GM04503 (cell line): Measurements from ENCODE around the gene ANKRD60.

ENCODE experiments used
- DNase-seq: peaks from one replicate; pipeline ENCODE4 v3.0.0-alpha.2; 2012; ENCODE audit warnings: low read depth

ANKRD60 gene

DNA sequence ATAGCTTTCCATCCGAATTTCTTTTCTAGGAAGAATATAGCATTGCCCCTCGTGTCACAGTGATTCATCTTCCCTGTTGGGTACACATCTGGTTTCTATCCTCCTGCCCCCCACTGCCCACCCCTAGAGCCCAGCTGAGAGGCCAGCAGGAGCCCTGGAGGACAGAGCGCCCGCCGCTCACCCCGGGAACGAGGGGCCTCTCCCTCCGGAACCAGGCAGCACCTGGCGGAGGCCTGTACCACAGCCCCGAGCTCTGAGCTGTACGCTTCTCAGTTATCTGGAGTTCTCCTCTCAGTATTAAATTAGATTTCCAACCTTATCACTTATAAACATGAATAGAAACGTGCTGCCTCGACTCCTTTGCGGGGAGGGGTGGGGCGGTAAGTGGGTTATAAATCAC lies 6.0 kb downstream of the ANKRD60 start:
- DNase-seq = no peak

- peak; percentile 42 for DNase-seq
Measured at GRCh38 chr20:58219342-58219700, 9.1 kb downstream of the ANKRD60 start.

DNA sequence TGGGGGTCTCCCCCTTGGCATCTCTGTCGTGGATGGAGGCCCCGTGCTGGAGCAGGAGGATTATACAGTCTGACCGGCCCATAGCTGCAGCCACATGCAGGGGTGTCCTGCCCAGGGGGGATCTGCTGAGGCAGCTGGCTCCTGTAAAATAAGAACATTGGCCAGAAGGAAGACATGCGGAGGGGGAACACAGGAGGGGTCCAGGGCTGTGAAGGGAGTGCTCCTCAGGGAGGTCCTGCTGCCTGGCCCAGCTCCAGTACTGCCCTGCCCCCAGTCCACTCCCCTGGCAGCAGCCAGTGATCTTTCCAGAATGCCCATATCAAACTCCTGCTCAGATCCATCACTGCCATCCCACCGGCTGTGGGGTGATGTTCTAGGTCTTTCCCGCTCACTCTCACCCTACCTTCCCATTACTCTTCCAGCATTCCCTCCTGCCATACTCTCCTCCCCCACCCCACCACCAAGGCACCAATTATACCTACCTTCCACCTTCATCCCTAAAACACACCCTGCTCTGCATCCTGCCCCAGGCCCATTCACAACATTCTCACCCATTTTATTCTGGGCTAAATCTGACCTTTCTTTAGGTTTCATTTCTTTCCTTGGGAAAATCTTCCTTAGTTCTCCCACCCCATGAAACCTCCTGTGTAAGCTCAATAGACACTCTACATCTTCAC lies 9.7 kb downstream of the ANKRD60 start:
- no peak for DNase-seq

DNA sequence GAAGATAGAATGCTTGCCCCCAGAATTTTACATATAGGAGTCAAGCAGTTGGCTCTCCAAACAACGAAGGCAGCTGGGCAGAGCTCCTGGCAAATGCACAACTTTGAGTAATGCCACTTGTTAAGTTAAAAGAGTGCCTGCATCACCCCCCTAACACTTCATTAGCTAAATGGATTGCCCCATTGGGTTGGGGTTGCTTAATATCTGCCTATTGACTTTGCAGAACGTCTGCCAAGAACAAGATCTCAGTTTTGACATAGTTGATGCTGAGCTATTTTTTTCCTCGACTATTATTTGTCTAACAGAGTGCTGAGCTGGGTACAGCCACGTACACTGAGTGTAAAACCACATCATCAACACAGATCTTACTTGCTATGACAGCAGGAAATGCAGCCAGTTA lies 12.1 kb downstream of the ANKRD60 start:
- DNase-seq = no peak

DNA sequence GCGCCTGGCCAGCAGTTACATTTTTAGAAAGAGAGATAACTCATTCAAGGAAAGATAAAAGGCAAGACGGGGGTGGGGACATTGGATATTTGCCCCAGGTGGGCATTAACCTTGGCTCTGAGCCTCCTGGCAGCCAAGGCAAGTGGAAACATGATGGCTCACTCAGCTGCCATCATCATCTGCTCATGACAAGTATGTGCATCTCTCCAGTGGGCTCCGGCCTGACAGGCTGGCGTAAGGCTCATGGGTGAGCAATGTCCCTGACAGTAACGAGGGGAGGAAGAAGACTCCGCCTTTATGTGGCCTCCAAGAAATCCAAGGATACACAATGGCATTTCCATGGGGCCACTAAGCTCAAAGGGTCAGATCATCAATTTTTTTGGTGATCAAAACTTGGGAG lies 13.3 kb downstream of the ANKRD60 start:
- DNase-seq = no peak

GRCh38 chr20:58214310-58214709 lies 14.1 kb downstream of the ANKRD60 start:
- DNase-seq = no peak

DNA sequence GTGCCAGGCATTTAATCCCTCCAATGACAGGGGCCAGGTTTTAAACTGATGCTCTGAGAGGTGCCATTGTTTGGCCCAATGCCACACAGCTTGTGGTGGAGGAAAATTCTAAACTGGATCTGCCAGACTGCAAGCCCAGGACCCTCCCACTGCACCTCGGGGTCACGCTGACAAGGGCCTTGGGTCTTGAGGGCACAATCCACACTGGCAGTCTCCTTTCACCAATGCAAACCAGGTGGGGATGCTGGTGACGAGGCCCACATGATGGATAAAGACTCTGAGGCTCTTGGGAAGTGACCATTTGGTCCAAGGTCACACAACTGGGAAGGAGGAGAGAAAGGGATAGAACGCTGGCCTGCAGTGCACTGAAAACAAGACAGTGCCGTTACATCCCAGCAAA lies 14.7 kb downstream of the ANKRD60 start:
- DNase-seq = no peak

DNA sequence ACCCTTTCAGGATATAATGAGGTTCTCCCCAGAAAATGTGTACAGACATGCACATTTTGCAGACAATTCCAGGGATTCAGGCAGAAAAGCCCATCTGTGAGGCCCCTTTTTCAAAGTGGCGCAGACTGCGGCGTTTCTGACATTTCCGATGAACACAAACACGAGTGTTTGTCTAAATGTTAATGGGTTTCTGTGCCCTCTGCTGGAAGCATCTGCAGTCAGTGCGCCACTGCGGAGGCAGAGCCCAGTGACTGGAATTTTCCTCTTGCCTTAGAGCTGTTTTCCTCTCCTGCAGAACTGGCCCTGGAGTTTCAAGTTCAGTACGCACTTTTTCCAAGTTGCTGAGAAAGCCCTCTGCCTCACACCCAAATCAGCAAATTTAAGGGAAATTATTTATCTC lies 15.3 kb downstream of the ANKRD60 start:
- DNase-seq = no peak

DNA sequence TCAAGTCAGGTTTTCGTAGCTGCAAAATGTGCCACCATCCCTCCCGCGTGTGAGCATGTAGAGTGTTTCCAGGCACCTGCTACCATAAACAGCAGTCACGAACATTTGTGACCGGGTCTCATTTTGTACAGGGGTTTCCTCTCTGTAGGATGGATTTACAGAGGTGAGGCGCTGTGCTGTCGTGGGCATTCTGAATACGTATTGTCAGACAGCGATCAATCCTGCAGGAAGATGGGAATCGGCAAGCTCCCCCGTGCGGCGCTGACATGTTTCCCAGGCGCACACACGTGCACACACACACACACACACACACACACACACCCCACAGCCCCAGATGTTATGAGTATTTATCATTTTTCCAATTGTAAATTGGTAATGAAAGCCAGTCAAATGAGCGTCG lies 15.8 kb downstream of the ANKRD60 start:
- no peak for DNase-seq

DNA sequence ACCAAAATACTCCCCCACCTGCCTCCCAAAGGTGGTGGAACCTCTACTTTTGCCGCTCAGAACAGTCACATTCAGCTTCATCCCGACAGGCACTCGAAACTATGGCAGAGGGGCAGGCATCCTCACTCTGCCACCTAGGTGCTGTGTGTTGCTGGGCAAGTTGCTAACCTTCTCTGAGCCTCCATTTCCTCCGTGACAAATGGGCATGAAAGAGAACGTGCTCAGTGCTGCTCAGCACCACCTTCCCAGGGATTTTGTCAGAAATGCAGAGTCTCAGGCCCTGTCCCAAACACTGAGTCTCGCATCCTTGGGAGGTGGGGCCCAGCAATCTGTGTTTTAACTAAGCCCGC lies 18.1 kb downstream of the ANKRD60 start:
- DNase-seq = no peak

DNA sequence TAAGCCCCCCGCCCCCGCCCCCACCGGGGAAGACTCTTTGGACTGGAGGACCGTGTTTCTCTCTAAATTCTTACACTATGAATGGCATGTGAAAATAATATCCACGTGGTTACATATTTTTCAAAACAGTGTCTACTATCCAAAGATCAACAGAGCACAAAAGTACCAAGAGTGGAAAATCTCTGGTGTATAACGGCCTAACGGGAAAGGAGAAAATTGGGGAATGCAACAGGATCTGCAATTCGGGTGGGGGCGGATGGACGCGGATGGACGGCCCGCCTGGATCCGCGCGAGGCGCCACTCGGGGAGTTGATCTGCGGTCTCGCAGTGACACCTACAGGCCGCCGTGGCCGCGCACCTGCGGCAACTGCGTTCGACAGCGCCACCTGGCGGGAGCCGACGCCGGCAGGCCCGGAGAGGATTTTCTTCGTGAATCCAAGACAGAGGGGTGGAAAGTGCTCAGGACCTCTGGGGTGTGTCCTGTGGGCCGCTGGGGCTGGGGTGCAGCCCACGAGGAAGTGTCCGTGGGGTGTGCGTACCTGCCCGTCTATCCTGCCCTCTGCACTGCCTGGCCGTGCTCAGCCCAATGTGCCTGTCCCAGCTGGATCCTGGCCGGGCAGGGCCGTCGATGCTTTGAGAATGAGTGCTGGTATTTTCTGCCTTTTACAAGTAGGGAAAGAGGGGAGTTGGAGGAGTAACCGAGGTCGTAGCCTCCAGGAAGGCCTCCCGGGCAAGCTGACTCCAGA lies 18.6 kb downstream of the ANKRD60 start:
- DNase-seq = no peak

GRCh38 chr20:58208944-58209343 lies 19.5 kb downstream of the ANKRD60 start:
- DNase-seq = no peak

- DNase-seq = no peak
Measured at GRCh38 chr20:58205850-58206249, 22.6 kb downstream of the ANKRD60 start.

DNA sequence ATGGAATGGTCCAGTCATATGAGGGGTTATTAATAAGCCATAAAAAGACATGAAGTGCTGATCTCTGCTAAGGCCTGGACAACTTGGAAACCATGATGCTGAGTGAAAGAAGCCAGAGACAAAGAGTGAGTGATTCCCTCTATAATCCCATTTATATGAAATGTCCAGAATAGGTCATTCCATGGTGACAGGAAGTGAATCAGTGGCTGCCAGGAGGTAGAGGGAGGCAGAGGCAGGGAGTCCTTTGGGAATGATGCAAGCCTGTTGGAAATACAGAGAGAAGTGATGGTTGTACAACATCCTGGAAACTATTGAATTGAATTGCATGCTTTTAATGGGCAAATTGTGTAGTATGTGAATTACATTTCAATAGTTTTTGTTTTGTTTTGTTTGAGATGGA lies 26.4 kb downstream of the ANKRD60 start:
- DNase-seq = no peak

DNA sequence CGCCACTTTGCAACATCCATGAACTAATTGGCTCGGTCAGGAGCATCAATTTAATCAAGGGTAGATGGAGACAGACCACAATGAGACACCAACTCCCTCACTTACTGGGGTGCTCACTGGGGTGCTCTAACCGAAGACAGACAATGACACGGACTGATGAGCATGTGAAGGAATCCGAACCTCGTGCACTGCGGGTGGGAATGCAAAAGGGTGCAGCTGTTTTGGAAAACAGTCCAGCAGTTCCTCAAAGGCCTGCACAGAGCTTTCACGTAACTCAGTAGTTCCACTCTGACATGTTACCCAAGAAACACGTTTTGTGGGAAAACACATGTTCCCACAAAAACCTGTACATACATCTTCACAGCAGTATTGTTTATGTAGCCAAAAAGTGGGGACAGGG lies 26.8 kb downstream of the ANKRD60 start:
- DNase-seq = no peak

DNA sequence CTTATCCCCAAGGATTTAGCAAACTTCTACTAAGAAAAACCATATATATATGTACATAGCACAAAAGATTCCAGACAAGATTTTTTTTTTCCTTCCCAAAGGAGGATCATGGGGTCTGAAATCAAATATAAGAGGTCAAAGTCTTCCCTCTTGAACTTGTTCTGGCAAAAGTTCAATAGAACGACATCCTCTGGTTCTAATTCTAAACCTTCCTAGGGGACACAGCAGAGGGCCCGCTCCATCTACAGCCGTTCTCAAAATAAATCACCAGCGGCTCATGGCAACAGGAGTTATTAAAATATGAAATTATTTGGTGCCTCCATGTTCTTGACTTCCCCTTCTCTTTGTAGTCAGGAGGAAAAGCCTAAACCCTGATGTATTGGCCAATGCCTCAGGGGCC lies 29.0 kb downstream of the ANKRD60 start:
- DNase-seq = no peak

DNA sequence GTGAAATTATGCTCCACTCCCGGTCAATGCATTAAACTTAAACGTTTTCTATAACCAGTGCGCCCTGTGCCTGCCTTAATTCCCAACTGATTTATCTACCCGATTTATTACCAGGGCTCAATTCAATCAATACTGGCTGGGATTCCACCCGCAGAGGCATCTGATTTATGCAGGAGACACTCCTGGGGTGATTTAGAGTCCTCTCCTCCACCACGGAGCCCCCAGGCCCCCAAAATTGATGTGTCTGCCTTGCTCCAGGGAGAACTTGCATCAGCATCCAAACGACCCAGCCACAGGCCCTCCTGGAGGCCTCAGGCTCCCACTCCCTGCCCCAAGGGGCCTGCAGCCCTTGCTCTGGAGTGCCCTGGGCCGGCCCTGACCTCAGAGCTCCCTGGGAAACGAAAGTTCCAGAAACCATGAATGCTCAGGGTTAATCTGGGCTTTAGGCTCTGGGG lies 29.5 kb downstream of the ANKRD60 start:
- DNase-seq = no peak

DNA sequence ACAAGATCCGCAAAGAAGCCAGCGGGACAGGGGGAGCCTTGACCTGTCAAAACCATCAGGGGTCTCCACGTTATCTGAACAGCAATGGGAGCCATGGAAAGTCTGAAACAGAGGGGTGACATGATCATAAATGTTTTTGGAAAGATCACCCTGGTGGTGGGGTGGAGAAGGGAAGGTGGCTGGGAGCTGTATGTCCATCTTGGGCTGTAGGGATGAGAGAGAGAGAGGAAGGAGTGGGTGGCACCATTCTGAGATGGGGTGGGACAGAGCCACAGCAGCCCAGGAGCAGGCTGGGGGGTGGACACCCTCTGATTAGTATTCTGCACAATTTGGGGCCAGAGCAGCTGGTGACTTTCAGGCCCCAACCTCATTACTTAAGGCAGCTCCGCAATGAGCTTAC lies 30.1 kb downstream of the ANKRD60 start:
- DNase-seq = no peak

DNA sequence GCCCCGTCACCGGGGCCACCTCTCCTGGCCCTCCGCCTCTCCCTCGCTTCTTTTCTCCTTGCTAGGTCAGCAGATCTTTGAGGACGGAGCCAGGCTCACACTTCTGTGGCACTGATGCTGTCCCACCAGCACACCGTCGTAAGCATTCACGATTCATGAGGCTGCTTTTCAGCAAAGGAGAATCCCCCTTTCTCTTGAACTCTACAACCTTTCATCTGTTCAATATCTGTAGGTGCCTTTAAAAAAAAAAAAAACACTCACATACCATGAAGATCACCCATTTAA lies 31.3 kb downstream of the ANKRD60 start:
- DNase-seq = no peak

DNA sequence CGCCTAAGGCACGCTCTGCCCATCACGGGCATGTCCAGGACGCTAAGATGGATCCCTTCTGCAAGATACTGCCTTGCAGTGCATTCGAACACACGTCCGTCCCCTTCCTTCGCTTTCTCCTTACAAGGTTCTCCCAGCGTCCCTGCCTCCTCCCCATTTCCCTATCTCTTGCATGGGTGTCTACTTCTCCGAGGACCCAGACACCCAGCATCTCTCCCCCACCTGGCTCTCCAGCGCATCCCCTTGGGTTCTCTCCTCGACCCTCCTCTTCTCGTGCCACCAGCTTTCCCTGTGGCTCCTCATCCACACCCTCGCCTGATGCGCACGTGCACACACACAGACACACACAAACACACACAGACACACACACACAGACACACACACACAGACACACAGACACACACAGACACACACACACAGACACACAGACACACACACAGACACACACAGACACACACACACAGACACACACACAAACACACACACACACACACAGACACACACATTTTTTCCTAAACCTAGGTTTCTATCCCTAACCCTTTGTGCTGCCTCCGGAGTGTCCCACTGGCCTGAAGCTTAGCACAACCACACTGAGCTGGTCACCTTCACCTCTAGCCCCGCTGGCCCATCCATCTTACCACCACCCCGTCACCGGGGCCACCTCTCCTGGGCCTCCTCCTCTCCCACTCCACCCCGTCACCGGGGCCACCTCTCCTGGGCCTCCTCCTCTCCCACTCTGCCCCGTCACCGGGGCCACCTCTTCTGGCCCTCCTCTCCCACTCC lies 31.9 kb downstream of the ANKRD60 start:
- DNase-seq = no peak

- DNase-seq = no peak
Measured at GRCh38 chr20:58195047-58195446, 33.4 kb downstream of the ANKRD60 start.

- no peak for DNase-seq
Measured at GRCh38 chr20:58194175-58194791, 34.2 kb downstream of the ANKRD60 start.

GRCh38 chr20:58192567-58192966 lies 35.9 kb downstream of the ANKRD60 start:
- DNase-seq = no peak
